ENCODE results near the gene PI3.

Gene PI3

DNA sequence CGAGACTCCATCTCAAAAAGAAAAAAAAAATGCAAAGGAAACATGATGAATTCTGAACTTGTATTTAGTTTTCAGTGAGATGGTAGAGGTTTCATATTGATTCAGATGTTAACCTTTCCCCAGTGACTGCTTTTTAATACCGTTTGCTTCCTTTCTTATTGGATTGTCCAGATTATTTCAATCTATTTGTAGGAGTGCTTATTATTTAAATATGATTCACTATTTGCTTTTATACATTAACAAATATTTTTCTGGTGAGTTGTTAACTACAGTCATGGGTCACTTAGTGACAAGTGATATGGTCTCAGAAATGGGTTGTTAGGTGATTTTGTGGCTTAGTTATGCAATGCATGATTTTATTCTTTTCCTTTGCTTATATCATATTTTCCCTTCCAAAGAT, 8.4 kb downstream of the PI3 start:
- no peak for DNase-seq (ENCODE audit: extremely low read depth in 1 of 2, low read depth in 1 of 2)

- no peak for DNase-seq (ENCODE audit: extremely low read depth in 1 of 2, low read depth in 1 of 2)
These were observed 13.0 kb downstream of the PI3 start for GRCh38 chr20:45187693-45188092.

- no peak for DNase-seq (ENCODE audit: extremely low read depth in 1 of 2, low read depth in 1 of 2)
These were observed 14.4 kb downstream of the PI3 start for GRCh38 chr20:45189067-45189609.

DNA sequence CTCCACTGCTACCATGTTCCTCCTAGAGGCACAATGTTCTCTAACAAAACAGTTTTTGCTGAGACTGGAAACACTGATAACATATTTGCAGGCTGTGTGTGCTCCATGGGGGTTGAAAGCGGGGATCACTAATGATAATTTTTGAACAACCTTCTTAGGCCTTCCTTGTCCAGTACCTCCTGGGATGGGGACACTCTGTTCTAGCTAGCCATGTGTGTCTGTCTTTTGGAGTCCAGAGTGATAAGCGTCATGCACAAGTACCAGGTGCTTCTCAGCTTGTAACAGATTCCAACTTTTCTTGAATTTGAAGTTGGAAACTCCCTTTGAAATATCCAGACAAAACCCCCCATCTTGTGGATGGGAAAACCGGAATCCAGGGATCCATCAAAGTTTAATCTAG, 15.2 kb downstream of the PI3 start:
- no peak for DNase-seq (ENCODE audit: extremely low read depth in 1 of 2, low read depth in 1 of 2)

DNA sequence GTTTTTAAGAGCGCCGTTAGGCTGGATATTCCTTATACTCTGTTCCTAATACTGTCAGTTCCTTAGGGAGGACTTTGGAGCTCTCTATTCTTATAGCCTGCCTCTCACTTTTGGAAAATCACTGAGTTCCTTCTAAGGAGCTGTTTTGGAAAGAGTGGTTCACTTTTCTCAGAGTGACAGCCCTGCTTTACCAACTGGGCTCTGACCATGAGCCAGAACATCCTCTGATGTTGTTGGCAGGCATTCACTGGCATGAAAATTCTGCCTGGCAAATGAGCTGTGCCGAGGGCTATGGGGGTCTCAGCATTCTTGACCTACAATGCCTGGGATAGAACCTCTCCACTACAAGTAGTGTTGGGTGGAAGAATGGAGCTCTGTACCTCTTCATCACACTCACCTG, 17.2 kb downstream of the PI3 start:
- no peak for DNase-seq (ENCODE audit: extremely low read depth in 1 of 2, low read depth in 1 of 2)

GRCh38 chr20:45193331-45193730, 18.6 kb downstream of the PI3 start:
- no peak for DNase-seq (ENCODE audit: extremely low read depth in 1 of 2, low read depth in 1 of 2)

GRCh38 chr20:45206725-45207124, 32.0 kb downstream of the PI3 start, which contains the start of gene SEMG1:
Gene SEMG1 (plus strand): TSS chr20:45207033. CDS start chr20:45207054, 21 bp downstream.
- DNase-seq (ENCODE audit: extremely low read depth in 1 of 2, low read depth in 1 of 2): no peak

- DNase-seq (ENCODE audit: extremely low read depth in 1 of 2, low read depth in 1 of 2): no peak
These were observed 35.2 kb downstream of the PI3 start for GRCh38 chr20:45209924-45210323.

GRCh38 chr20:45211569-45212474, 37.1 kb downstream of the PI3 start:
- DNase-seq (ENCODE audit: extremely low read depth in 1 of 2, low read depth in 1 of 2): no peak

- no peak for DNase-seq (ENCODE audit: extremely low read depth in 1 of 2, low read depth in 1 of 2)
These were observed 38.1 kb downstream of the PI3 start for GRCh38 chr20:45212836-45213235.

DNA sequence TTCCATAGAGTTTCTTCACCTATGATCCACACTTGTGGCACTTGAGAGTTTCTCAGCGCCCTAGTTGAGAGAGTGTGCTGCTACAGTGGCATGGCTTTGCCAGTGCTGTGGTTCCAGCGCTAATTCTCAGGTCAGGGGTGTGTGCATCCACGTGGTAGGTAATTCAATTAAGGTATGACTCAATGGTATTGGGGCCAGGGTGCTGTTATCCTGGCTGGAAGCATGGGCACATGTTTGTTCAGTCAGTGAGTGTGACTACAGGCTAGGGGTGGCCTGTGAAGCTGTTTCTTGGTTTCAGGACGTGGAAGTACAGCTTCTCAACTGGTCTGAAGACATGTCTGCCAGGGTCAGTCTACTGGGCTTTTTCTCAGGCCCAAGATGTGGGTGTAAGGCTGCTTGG, 43.4 kb downstream of the PI3 start:
- no peak for DNase-seq (ENCODE audit: extremely low read depth in 1 of 2, low read depth in 1 of 2)

- no peak for DNase-seq (ENCODE audit: extremely low read depth in 1 of 2, low read depth in 1 of 2)
These were observed 43.9 kb downstream of the PI3 start for GRCh38 chr20:45218636-45219035.

DNA sequence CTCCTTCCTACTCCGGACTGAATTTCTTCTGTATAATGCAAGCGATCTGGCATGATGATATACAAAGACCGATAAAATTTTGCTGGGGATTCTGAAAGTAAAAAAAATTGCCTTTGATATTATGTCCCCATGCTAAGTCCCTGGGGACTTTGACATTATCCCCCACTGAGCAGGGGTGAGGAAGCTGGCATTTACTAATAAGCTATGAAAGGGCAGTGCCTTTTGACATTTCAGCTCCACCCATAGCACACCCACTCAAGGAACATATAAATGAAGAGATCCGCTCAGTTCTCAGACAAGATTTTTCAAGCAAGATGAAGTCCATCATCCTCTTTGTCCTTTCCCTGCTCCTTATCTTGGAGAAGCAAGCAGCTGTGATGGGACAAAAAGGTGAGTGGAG, 46.4 kb downstream of the PI3 start, which contains the start of gene SEMG2:
SEMG2 (plus strand) TSS at position 298 of the 400 bp plus-strand sequence; CDS start at position 315, 17 bp downstream.
- DNase-seq (ENCODE audit: extremely low read depth in 1 of 2, low read depth in 1 of 2): no peak

- no peak for DNase-seq (ENCODE audit: extremely low read depth in 1 of 2, low read depth in 1 of 2)
These were observed 48.4 kb downstream of the PI3 start for GRCh38 chr20:45223136-45223535.
